ENCODE measurements around the gene TRIM28.
A peak's percentile ranks its signal among the peaks of the same experiment; 100 is the strongest.

The TRIM28 gene

DNA sequence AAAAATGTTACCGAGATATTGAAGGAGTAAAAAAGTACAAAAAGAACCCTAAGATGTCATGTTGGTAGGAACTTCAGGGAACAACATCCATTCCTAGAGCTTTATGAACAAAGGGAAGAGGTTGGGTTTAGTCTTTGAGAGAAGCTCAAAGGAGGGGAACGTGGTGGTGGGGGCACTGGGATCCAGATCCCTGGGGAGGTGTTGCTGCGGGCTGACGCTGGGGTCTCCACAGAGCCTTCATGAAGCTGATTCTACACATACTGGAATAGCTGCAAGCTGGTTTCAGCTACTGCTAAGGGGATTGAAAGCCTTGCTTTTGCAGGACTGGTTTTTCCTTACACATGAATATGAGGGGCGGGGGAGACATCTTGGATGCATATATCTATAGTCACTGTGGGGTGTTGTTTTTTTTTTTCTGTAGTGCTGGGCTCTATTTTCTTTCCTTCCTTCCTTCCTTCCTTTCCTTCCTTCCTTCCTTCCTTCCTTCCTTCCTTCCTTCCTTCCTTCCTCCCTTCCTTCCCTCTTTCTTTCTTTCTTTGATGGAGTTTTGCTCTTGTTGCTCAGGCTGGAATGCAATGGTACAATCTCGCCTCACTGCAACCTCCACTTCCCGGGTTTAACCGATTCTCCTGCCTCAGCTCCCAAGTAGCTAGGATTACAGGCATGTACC lies 35.7 kb downstream of the TRIM28 start:
- no peak for DNase-seq (ENCODE audit: low read depth)

DNA sequence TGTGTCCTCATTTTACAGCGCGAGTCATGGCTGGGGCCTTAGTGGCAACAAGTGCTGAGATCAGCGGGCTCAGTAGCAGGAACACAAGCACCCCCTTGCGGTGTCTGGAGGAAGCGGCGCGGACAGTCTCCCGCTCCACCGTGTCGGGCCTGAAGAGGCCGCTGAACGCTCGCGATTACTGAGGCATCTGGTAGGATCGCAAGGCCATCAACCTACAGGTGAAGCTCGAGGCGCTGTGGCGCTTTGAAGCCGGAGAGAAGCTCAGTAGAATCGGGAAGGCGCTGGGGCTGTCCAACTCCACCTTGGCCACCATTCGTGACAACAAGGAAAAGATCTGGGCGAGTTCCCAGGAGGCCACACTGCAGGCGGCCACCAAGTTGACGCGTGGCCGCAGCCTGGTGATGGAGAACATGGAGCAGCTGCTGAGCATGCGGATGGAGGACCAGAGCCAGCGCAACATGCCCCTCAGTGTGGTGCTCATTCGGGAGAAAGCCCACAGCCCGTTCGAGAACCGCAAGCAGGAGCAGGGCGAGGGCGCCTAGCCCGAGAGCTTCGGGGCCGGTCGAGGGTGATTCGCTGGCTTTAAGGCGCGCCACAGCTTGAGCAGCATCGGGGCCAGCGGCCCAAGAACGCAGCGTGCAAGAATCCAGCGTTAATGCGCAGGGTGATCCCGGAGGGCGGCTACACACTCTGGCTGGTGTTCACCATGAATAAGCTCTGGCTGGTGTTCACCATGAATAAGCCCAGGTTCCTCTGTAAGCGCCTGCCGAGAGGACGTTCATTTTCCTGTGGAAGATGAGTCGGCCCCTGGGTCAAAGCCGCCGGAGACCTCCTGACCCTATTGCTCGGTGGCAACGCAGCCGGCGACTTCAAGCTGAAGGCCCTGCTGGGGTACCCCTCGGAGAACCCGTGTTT lies 37.6 kb downstream of the TRIM28 start:
- DNase-seq (ENCODE audit: low read depth), result peak; percentile 89

DNA sequence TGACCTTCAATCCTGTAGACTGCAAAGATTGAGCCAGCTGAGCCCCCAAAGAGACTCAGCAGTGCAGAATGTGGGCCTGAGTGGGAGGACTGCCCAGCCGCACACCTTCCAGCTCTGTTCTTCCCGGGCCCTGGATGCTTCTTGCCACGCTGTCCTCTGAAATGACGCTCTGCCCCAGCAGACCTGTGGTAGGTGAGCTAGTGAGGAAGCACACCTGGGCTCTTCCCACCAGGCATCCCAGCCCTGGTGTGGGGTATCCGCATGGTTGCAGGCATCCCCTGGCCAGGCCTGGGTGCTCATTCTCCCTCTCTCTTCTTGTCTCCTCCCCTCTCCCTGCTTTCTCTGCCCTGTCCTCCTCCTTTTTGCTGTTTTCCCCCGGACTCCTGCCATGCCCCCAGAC lies 39.1 kb downstream of the TRIM28 start:
- no peak for DNase-seq (ENCODE audit: low read depth)

DNA sequence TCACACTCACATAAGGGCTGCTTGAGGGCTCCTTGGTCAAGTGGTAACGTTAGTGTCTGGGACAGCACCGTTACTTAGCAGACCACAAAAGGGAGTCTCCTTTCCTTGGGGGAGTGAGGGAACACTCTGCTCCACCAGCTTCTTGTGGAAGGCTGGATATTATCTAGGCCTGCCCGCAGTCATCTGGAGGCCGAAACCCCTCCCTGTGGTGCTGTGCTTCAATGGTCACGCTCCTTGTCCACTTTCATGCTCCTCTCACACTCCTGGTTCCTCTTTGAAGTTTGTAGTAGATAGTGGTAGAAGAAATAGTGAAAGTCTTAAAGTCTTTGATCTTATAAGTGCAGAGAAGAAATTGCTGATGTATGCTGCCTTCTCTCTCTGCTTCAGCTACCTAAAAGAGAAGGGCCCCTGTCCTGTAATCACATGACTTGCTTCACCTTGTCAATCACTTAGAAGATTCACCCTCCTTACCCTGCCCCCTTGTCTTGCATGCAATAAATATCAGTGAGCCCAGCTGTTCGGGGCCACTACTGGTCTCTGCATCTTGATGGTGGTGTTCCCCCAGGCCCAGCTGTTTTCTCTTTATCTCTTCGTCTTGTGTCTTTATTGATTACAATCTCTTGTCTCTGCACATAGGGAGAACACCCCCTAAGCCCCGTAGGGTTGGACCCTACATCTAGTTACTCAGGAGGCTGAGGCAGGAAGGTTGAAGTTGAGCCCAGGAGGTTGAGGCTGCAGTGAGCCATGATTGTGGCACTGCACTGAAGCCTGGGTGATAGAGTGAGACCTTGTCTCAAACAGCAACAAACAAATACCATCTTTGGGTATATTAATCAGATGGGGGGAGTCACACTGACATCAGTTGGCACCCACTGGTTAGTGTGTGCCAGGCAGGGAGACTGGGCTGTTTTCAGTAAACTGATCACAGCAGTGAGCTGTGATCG lies 40.9 kb downstream of the TRIM28 start:
- DNase-seq (ENCODE audit: low read depth), result no peak

DNA sequence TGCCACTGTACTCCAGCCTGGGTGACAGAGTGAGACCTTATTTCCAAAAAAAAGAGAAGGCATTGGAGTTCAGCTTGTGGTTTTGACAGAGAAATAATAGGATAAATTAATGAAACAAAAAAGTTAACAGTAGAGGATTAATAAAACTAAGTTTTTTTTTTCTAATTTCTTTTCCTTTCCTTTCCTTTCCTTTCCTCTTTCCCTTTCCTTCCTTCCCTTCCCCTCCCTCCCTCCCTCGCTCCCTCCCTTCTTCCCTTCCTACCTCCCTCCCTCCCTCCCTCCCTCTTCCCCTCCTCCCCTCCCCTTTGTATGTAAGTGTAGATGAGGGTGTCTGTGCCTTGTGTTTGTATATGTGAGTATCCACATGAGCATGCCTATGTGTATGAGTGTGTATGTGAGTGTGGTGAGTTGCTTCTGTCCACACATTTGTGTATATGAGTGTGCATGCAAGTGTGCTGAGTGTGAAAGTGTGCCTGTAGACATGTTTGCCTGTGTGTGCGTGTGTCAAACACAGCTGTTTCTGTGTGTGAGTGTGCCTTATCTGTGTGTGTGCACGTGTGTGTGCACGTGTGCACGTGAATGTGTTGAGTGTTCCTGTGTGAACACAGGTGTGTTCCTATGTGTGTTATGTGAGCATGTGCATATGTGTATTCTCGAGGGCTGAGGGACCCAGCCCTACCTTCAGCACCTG lies 41.7 kb downstream of the TRIM28 start:
- DNase-seq (ENCODE audit: low read depth), result no peak

DNA sequence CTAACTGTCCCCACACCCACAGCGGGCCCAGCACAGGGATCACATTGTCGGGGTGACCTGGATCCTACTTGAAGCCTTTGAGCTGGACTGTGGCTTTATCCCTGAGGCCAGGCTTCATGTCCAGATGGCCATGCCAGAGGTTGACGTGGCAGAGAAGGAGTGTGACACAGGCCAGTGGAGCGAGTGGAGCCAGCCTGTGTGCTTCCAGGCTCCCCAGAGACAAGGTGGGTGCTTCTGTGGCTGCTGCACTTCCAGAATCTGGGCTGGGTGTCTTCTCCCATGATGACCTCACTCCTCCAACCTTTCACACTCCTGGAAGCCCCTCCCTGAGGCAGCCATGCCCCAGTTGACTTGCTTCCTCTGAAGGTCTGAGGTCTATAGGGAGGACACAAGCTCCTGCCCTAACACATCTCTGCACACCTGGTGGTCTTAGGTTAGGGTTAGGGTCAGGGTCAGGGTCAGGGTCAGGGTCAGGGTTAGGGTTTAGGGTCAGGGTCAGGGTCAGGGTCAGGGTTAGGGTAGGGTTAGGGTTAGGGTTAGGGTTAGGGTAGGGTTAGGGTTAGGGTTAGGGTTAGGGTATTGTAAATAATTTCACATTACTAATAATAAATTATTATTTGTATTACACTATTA lies 42.4 kb downstream of the TRIM28 start:
- DNase-seq (ENCODE audit: low read depth), result no peak
